Kidney (tissue), 14 donors: ENCODE results near the gene TTLL5. TPM values are rescaled to one million over a fixed set of nuclear protein-coding genes. Genes with fewer than 3 reads are reported as not detected.

ENCODE experiments used
- DNase-seq, 5 donors: peaks; one replicate each; pipeline ENCODE4 v3.0.0-alpha.2; 2013 to 2020
- FAIRE-seq: peaks from 2 replicates; lab custom pipeline; 2012; peaks lifted over from hg19 to GRCh38; lab: Jason Lieb, UNC
- H3K27ac ChIP-seq, 2 donors: one replicate each; pipeline ENCODE4 v1.7.0; 2013; ENCODE audit warnings: low read depth in 2 of 2, low read length in 2 of 2, inconsistent platforms in 1 of 2
- H3K27me3 ChIP-seq: one replicate; pipeline ENCODE4 v1.7.1; 2013; ENCODE audit warnings: low read length, inconsistent platforms; ENCODE audit not compliant: control insufficient read depth, insufficient read depth
- H3K36me3 ChIP-seq, 3 donors: one replicate each; pipeline versions ENCODE4 v1.7.0 to v1.7.1; 2013; ENCODE audit warnings: low read length in 3 of 3, control low read depth in 1 of 3, inconsistent platforms in 1 of 3; ENCODE audit not compliant: insufficient read depth in 3 of 3, control insufficient read depth in 2 of 3
- H3K4me1 ChIP-seq, 3 donors: one replicate each; pipeline versions ENCODE4 v1.7.0 to v1.7.1; 2013; ENCODE audit warnings: low read length in 3 of 3, inconsistent platforms in 1 of 3, low read depth in 1 of 3; ENCODE audit not compliant: control insufficient read depth in 2 of 3, insufficient read depth in 2 of 3
- H3K4me3 ChIP-seq, 3 donors: one replicate each; pipeline versions ENCODE4 v1.7.0 to v1.8.1; 2013; ENCODE audit warnings: low read length in 3 of 3, control low read depth in 1 of 3, inconsistent platforms in 1 of 3
- H3K9ac ChIP-seq, 3 donors: one replicate each; pipeline versions ENCODE4 v1.7.0 to v1.7.1; 2013; ENCODE audit warnings: low read length in 3 of 3, control low read depth in 1 of 3, inconsistent platforms in 1 of 3
- H3K9me3 ChIP-seq, 3 donors: one replicate each; pipeline versions ENCODE4 v1.7.0 to v1.7.1; 2013; ENCODE audit warnings: low read length in 3 of 3, control low read depth in 1 of 3, inconsistent platforms in 1 of 3; ENCODE audit not compliant: control insufficient read depth in 2 of 3, insufficient read depth in 1 of 3
- intact Hi-C: fragments of 100-400 bp; cut with DNase I; formaldehyde crosslinking; loops from one replicate; pipeline ENCODE4 v1.11.1; 2022
- polyA plus RNA-seq: library from polyadenylated mRNA; stranded (reverse); fragments of 350-450 nt; fragmentation: Illumina TruSeq; extraction: RNeasy Lipid Tissue Mini Kit (QIAGEN cat#74804); gene quantifications from one replicate; pipeline ENCODE4 v1.2.3, GENCODE V29; 2014; ENCODE audit warnings: low read depth, low replicate concordance; ENCODE audit not compliant: insufficient read depth
- total RNA-seq: library from RNA; stranded (reverse); fragmentation: NEBNext Ultra II Directional; extraction: Animal tissue kit (Norgen Biotek cat#: 25700); gene quantifications from one replicate; pipeline ENCODE4 v1.2.1, GENCODE V29; 2021
- TF ChIP-seq, protein P1 (sequence below): IDR thresholded peaks from 3 replicates; pipeline ENCODE4 v1.5.1; 2012; ENCODE audit warnings: mild to moderate bottlenecking, moderate library complexity, borderline replicate concordance; ENCODE audit not compliant: insufficient read depth; ENCODE audit errors: extremely low read depth
- donor health status: control.
- donor health status: control.
- donor health status: control.
- donor health status: control.
- donor health status: control.
- donor health status: DM: yes; HTN: yes; CAD: no.
- donor health status: Normal renal cell carcinoma (clear cell type).

Gene TTLL5
- total and polyA plus RNA-seq, 2 donors from 2014 or later = 16.8 to 37.2 TPM

DNA sequence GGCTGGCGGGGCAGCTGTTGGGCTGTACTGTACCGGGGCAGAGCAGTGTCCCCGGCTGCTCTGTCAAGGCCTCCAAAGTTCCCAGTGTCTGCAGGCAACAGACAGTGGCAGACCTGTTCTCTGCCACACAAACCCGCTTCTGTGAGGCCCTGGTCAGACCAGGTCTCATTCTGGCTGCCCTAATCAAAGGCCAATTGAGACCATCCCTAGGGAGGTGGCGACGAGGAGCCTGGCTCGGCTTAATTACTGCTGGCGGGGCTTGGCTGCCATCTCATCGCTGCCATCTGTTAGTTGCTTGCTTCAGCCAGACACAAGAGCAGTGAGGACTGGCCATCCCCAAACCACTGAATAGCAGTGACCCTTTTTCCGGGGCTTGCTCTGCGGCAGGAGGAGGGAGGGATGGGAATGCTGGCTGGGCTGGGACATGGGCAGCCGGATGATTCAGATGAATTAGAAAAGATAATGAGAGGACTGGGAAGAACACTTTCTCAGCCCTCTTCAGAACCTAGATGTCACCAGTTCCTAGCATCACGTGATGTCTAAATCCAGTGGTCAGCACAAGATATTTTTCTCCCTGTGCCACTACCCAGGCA is 24.9 kb upstream of the TTLL5 start:
- Histone ChIP-seq H3K4me3 (no peak overlapping the region), H3K36me3 (peaks cover 0 to 5% (median 0%) of the 10 kb centered on the region in 3 donors), H3K27ac (no peak overlapping the region), H3K4me1 (peaks cover 0 to 10% (median 5%) of the 10 kb centered on the region in 3 donors), H3K9ac (no peak overlapping the region), H3K9me3 (no peaks in the 10 kb centered on the region), H3K27me3 (no peaks in the 10 kb centered on the region)
- TF ChIP-seq, protein P1, sequence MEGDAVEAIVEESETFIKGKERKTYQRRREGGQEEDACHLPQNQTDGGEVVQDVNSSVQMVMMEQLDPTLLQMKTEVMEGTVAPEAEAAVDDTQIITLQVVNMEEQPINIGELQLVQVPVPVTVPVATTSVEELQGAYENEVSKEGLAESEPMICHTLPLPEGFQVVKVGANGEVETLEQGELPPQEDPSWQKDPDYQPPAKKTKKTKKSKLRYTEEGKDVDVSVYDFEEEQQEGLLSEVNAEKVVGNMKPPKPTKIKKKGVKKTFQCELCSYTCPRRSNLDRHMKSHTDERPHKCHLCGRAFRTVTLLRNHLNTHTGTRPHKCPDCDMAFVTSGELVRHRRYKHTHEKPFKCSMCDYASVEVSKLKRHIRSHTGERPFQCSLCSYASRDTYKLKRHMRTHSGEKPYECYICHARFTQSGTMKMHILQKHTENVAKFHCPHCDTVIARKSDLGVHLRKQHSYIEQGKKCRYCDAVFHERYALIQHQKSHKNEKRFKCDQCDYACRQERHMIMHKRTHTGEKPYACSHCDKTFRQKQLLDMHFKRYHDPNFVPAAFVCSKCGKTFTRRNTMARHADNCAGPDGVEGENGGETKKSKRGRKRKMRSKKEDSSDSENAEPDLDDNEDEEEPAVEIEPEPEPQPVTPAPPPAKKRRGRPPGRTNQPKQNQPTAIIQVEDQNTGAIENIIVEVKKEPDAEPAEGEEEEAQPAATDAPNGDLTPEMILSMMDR = no peak
- FAIRE-seq (no peak), DNase-seq (peak in 1 of 5 donors; percentile 85)
- intact Hi-C loops = no loop called here

DNA sequence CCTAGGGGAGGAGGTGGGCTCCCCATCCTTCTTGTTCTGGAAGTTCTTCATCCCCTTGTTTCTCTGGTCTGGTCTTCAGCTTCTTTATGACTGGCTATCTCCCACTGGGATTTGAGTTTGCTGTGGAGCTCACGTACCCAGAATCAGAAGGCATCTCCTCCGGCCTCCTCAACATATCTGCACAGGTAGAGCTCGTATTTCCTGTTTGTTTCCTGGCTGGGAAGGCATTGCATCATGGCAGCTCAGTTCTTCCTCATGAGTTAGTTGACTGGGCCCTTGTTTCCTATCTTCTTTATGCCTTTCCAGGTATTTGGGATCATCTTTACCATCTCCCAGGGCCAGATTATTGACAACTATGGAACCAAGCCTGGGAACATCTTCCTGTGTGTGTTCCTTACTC is 20.2 kb upstream of the TTLL5 start:
- Histone ChIP-seq H3K4me3 (no peak overlapping the region), H3K36me3 (peaks cover 0 to 12% (median 0%) of the 10 kb centered on the region in 3 donors), H3K27ac (no peak overlapping the region), H3K4me1 (no peaks in the 10 kb centered on the region), H3K9ac (no peak overlapping the region), H3K9me3 (no peaks in the 10 kb centered on the region), H3K27me3 (no peaks in the 10 kb centered on the region)
- intact Hi-C loops = no loop called here
- FAIRE-seq (no peak), DNase-seq (no peak)
- TF ChIP-seq, protein P1 = no peak

DNA sequence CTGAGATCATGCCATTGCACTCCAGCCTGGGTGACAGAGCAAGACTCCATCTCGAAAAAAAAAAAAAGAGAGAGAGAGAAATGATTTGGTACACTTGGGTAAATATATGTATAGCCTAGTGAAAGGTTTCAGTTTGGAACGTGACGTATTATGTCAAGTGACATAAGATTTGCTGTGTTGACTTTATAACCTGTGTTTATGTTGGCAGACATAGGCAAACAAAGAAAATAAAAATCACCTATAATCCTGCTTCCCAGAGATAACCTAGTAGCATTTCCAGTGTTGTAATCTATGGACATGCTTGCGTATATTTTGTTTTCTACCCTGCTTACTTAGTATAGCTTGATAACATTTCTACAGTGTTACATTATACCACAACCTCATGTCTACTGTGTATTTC is 17.1 kb upstream of the TTLL5 start:
- intact Hi-C loops = no loop called here
- Histone ChIP-seq H3K4me1 (peaks cover 0 to 11% (median 2%) of the 10 kb centered on the region in 3 donors), H3K9ac (no peak overlapping the region), H3K27me3 (no peaks in the 10 kb centered on the region), H3K36me3 (peaks cover 0 to 12% (median 2%) of the 10 kb centered on the region in 3 donors), H3K9me3 (no peaks in the 10 kb centered on the region), H3K27ac (no peak overlapping the region), H3K4me3 (no peak overlapping the region)
- TF ChIP-seq, protein P1 = no peak
- no peak for FAIRE-seq
- no peak for DNase-seq
